CD4-positive, alpha-beta T cell treated with Interleukin-2 at 100 ng/mL for 4 hours (primary cell): ENCODE results near the gene VOPP1.
A peak's percentile ranks its signal among the peaks of the same experiment; 100 is the strongest.

Experiments
- DNase-seq: peaks from one replicate; pipeline ENCODE4 v3.0.0-alpha.2; 2020; ENCODE audit warnings: low spot score

VOPP1 gene

DNA sequence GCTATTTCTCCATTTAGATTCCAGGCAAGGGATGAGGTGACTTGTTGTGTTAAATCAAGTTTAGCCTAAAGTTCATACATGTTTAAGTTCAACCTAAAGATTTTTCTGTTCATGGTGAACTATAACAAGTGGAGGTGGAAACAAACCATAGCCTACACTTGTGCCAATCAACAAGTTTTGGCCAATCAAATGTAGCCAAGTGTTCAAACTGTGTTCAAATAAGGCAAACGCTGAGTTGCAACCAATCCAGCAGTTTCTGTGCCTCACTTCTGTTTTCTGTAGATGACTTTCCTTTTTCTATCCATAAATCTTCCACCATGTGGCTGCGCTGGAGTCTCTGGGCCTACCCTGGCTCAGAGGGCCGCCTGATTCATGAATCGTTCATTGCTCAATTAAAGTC lies 4.5 kb upstream of the VOPP1 start:
- DNase-seq = no peak

DNA sequence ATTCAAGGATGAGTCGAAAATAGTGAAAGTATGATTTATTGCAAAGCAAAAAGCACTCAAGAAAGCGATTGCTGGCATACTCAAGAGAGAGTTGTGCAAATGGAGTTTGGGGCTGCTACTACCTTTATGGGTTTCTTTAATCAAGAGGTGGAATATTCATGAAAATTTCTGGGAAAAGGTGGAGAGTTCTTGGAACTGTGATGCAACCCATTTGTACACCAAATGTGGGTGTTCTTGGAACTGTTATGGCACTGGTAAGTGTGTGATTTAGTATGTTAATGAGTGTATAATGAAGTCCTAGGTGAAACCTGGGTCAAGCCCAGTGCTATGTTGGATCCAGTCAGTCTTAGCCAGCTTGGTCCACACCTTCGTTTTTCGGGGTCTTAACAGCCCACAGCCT lies 3.4 kb upstream of the VOPP1 start:
- peak; percentile 56 for DNase-seq

DNA sequence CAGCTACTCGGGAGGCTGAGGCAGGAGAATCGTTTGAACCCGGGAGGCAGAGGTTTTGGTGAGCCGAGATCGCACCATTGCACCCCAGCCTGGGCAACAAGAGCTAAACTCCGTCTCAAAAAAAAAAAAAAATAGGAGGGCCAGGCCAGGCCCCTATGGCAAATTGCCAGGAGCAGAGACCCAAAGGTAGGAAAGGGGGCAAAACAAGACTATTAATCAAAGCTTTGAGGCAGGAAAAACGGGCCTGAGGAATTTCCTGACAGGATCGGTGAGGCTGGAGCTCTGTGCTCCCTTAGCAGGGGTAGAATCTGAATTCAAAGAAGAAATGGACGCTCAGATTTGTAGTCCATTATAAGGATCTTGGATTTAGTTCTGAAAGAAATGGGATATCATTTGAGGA lies 2.8 kb upstream of the VOPP1 start:
- no peak for DNase-seq

DNA sequence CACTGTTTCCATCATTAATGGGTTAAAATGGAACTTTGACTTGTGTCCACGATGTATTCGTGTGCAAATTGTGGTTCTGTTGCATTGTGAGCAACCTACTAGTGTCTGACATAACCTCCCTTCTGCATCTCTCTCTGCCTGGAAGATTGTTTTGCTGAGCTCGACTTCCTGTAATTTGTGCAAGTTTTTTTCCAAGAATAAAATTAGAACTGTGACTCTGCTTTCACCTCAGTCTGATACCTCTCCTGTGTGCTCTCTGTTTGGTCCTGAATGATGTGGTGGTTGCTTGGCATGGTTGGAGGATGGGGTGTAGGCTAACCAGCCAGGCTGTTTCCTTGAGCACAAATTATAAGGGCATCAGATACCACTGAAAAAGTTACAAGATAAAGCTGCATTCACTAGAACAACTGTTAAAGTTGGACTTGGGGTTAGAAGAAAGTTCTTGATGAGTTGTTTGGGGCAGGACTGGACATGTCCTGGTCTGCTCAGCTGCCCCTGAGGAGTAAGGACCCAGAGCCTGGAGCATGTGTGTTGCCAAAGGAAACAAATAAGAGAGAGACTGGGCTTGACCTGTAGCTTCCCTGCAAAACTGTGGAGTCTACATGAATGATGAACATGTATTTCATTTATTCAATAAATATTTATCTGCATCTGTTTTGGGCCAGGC lies 1.9 kb upstream of the VOPP1 start:
- peak; percentile 82 for DNase-seq

DNA sequence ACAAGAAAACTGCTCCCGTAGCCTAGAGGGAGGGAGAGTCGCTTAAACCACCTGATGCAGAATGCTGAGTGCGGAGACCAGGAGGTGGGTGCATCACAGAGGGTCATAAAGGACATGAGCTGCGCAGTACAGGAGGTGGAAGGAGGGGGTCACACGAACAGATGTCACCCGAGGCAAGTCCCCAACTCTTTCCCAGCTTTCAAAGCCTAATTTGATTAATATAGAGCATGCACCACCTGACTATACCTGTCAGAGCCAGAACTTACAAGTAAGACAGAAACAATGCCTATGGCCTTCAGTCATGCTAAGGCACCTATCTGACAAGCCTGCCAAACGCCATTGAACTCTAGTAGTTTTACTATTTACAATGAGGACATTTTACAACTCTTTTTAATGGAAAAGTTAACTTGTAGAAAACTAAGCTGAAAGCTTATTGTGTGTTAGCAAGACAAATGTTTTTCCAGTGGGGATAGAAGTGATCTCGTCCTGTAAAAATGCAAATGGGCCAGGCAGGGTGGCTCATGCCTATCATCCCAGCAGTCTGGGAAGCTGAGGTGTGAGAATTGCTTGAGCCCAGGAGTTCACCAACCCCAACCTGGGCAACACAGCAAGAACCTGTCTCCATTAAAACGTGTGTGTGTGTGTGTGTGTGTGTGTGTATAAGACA lies 1.1 kb upstream of the VOPP1 start:
- no peak for DNase-seq

DNA sequence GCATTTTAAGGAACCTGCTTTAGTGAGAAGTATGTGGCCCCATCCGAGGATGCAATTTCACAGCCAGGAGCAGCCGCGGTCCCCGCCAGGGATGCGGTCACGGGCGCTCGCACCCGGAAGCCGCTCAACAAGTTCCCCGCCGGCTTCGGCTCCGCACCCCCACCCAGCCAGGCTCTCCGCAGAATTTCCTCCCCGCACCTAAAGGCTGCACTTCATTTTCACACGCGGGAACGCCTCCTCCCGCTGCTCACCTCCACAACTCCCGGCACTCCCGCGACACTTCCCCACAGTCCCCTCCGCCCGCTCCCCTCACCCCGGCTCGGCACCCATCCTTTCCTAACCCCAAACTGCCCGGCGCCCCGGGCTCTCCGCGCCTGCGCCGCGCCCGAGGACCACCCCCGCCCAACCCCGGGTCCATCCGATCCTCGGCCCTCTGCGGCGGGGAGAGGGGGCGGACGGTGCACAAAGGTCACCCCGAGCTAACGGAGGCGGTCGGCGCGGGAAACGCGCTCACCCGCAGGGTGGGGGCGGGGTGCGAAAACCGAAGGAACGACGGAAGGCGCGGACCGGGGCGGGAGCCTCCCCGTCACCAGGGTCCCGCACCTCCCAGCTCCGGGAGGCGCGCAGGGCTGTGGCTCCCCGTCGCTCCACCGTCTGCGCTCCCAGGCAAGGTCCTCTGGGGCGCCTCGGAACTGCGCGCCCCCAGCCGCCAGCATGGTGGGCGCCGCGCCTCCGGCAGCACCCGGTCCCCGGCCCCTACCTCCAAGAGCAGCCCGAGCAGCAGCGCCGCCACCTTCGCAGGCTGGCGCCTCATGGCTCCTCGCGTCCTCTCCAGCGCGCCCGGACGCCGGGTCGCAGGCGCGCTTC lies 558 bp downstream of the VOPP1 start:
- DNase-seq = peak; percentile 54

DNA sequence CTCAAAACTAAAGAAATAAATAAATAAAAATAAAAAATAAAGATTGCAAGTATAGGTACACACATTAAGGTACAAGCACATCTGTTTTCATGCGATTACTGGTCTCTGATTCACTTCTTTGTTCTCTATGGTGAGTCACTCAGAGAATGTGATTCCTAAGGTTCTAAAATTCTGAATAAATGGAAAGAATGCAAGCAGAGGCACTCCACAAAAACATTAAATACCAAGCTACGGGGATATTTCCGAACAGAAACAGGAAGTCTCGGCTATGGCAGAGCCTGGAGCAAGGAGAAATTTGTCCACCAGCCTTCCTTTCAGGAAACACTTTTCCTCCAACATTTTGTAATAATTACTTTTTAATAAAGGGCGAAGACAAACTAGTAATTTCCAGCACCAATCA lies 1.4 kb downstream of the VOPP1 start:
- DNase-seq = peak; percentile 48

DNA sequence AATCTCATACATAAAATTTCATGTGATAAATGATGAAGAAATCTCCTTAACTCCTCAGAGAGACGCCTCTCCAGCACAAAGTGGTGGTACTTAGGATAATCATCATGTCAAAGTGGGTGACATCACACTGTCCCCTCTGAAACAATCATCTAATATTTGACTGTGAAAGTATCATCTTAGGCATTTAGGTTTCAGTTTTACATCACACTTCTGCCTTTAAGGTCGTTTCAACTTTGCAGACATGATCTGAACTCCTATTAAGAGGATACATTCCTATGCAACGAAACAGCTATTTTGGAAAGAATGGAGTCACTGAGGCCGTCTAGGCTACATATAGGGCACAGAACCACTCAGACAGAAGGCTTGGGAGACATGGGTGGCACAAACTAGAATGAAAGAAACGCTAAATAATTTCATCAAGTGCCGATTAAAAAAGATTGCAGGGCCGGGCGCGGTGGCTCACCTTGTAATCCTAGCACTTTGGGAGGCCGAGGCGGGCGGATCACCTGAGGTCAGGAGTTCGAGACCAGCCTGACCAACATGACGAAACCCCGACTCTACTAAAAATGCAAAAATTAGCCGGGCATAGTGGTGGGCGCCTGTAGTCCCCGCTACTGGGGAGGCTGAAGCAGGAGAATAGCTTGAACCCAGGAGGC lies 2.0 kb downstream of the VOPP1 start:
- peak; percentile 44 for DNase-seq

DNA sequence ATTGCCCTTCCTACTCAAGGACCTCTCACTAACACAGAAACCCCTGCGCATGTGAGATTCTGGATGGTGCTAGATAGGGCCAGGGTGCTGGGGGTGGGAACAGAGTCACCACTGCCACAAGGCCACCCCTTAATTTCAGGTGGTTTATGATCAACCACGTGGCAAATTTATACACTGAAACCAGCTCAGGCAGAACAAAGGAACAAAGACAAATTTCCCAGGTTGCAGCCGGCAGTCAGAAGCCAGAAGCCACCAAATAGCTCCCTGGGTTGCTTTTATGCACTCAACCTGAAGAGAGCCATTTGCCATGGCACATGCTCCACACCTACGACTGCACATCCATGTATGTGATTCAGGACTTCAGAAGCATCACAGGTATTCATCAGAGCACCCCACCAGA lies 2.5 kb downstream of the VOPP1 start:
- DNase-seq = peak; percentile 49

DNA sequence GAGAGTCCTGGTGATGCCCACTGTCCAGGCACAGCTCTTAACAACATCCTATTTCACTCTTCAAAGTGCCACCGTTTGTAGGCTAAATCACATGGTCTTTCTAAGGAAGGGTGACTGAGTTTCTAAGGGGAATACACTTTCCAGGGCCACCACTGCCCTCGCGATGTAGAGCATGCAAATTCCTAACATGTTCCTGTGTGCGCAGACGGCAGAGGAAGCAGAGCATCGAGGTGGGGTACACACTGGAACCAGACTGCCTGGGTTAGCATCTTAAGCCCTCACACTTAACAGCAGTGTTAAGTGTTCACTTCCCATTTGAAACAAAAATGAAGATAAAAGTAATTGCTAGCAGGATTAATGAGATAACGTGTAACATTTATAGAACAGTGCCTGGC lies 3.0 kb downstream of the VOPP1 start:
- no peak for DNase-seq

DNA sequence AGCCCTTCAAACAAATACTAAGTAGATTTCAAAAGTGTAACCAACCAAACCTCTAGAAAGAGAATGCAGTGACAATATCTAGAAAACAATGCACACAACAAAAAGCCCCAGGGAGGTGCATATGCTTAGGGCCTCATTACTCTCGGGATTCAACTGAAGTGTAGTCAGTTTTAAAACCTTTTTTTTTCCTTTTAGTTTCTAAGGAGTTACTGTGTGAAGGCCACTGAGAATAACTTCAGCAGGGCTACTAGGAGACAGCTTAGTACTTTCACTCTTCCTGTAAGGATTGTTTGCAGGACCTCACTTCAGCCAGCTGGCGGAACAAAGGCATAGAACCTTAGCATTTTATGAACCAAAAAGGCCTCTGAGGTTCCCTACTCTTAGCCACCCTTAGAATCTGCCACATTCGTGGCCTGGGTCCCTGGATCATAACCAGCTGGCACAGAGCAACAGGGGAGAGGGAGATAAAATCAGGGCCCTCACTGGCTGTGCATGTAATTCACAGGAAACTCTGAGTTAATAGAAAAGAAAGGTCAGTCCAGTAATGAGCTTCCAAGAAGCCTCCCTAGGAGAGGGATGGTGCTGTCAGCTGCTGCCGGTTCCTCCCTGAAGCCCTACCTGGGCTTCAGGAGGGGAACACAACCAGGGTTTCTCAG lies 3.6 kb downstream of the VOPP1 start:
- DNase-seq = no peak

DNA sequence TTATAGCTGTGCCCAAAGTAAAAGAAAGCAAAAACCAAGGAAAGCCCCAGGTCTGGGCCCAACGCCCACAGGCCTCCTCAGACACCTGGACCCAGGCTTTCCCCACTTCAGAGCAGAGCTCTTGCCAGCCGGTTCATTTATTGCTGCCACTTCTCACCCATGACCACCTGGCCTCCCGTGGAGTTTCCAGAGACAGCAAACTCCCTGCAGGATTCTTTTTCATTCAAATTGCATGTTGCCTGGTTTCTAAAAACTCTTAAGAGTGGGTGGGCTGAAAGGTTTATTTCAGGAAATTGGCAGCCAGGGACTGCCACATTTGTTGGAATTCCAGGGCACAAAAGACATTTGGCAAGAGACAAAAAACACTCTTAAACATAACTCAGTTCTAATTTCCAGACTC lies 4.7 kb downstream of the VOPP1 start:
- DNase-seq = no peak

DNA sequence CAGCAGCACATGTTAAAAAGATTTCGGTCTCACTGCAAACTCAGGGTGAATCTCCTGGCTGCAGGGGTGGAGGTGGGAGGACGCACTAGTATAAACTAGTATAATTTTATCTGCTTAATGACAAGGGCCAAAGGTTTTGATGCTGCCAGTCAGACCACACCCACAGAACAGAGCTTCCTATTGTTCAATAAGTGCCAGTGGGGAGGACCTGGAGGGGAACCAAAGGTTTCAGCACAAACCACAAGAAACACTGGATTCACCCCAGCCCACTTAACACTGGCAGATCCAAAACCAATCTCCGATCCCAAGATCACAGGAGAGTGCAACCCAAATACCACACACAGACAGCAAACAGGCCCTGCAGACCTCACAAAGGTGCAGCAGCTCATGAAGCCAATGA lies 6.6 kb downstream of the VOPP1 start:
- DNase-seq = no peak

DNA sequence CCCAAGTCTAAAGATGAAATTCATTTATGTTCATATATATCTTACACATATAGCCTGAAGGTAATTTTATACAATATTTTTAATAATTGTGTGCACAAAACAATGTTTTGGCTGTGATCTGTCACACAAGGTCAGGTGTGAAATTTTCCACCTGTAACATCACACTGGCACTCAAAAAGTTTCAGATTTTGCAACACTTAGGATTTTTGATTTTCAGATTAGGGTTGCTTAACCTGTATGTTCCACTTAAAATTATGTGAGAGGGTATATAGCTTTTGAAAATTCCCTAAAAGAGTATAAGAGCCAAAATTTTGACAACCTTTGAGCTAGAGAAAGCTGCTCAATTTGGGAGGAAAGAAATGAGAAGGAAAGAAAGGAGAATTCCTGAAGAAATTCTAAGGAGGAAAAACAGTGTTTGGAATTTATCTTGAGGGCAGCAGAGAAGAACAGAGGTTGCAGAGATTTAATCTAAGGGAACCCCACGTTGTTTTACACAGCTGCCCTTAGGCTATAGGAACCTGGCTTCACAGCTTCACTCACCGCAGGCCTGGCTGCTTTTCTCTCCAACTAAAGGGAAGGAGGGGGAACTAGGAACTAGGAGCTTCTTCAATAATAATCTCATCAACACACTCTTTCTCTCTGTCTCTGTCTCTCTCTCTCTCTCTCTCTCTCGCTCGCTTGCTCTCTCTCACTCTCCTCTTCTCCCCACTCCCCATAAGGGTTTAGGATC lies 8.5 kb downstream of the VOPP1 start:
- no peak for DNase-seq

DNA sequence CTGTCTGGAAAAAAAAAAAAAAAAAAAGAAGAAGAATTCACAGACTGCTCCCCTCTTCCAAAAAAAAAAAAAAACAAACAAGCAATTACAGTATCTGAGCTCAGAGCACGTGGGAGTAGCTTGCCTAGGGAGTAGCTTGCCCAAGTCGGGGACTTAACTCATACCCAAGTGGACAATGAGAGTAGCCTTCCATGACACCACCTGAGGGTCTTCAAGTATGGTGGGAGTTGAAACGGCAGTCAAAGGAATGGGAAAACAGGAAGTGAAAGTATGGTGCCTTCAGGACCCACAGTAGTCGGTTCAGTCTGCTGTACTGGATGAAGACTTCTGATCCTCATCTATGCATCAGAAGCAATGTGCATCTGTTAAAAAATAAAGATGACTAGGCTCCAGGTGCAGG lies 10.6 kb downstream of the VOPP1 start:
- no peak for DNase-seq

DNA sequence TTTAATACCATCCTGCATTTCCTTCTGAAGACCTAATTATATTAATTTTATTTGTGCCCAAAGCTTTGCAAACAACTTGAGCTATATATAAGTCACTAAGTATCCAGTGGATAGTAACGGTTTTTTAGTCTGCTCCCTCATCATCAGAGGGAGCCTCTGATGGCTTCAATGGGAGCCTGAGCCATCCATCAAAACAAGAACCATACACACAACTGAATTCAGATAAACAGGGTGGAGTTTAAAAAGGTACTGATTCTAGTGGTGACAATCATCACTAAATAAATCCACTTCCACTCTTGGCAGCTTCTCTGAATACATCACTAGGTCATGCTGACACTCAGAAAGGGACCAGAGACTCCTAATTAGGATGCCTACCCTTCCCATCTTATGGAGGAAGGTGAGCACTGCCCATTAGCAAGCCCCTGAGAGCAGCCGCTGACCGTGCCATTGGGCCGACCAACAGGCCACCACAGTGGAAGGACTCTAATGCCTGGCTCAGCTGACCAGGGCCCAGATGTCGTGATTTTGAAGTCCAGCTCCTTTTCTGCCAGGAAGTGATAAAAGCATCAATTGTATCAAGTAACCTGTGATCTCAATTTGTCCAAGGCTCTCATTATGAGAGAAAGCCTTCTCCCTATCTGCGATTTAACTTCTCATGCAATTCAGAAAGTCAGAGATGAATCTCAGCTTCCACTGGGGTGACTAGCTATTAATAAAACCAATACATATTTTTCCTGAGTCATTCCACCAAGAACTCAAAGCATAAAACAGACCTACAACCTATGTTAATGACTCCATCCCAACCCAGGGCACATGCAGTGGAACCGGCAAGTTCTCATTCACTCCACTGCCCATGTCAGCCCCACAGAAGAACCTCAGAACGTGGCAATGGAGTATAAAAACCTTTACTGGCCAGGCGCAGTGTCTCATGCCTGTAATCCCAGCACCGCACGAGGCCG lies 13.1 kb downstream of the VOPP1 start:
- DNase-seq = no peak

DNA sequence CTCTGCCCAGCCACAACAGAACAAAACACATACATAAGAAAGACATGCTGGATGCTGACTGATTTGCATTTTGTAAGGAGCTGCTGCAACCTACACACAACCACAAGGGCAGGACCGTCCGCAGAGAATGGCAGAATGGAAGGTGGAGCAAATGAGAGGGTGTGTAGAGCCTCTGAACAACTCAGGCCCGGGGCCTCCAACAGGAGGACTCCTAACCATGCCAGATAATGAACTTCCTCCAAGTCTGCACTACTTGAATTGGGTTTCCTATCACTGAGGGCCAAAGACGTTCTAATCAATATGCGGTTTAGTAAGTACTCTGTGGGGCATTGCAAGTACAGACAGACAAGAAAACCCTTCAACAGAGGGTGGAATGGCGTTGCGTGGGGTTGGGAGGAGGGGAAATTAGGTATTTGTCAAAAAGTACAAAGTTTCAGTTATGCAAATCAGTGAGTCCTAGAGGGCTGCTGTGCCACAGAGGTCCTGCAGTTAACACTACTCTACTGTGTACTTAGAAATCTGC lies 14.6 kb downstream of the VOPP1 start:
- no peak for DNase-seq

DNA sequence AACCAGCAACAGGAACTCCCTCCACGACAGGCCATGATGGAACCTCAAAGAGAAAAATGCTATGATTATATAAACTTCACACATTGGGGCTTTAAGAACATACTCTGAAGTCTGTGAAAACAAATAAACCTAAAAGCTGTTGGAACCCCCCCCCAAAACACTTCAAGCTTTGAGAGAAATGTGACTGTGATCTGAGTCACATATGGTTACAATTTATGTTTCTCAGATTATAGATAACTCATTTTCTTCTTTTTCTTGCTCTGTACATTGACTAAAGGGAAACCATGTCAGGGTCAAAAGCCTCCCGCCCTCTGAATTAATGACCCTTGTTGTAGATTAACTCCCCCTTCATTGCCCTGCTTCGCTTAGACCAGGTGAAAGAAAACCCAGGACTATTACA lies 15.8 kb downstream of the VOPP1 start:
- DNase-seq = no peak

DNA sequence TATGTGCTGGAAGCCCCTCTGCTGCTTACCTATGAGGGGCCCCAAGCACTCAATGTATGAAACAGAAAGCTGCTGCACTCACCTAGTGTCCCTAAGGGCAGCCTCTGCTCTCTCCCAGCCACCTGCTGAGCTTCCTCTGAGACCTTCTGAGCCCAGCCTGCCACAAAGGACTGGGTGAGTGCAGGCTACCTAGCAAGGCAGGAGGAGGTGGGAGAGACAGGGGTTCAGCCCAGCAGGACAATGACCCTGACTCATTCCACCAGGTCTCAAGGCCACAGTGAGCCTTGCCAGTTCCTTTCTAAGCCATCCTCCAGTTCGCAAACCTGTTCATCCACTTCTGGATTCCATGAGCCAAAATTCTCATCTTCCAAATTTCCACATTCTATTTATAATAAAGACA lies 16.3 kb downstream of the VOPP1 start:
- DNase-seq = no peak

DNA sequence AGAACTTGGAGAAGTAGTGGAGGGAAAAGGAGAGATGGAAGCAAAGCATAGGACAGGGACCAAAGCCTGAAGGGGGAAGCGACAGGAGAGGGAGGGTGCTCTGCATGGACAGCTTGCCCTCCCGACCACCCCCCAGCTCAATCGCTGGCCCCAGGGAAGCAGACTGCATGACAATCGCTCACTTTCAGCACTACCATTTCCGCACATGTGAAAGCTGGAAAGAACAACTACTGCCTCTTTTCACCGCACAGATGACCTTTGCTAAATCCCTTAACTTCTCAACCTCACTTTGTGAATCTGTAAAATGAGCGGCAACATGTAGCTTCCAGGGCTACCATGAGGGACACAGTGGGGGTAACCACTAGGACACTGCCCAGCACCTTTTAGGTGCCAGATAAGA lies 17.1 kb downstream of the VOPP1 start:
- no peak for DNase-seq
